Progenitor cell of endocrine pancreas (in vitro differentiated cells): ENCODE measurements around the gene TXNRD1. TPM values are rescaled to one million over a fixed set of nuclear protein-coding genes. Genes with fewer than 3 reads are reported as not detected.

Experiments
- DNase-seq: peaks from one replicate; pipeline ENCODE4 v3.0.0; 2021; ENCODE audit warnings: low spot score; ENCODE audit not compliant: unreplicated experiment
- H3K27ac Mint-ChIP-seq: 2 replicates; pipeline ENCODE4 v1.8.0; 2021; ENCODE audit warnings: mild to moderate bottlenecking, moderate library complexity, mixed read lengths
- H3K27me3 Mint-ChIP-seq: 2 replicates; pipeline ENCODE4 v1.8.0; 2021; ENCODE audit warnings: mixed read lengths
- H3K36me3 Mint-ChIP-seq: 2 replicates; pipeline ENCODE4 v1.8.0; 2022; ENCODE audit warnings: mixed read lengths; ENCODE audit not compliant: insufficient read depth
- H3K4me1 Mint-ChIP-seq: 2 replicates; pipeline ENCODE4 v1.8.0; 2021; ENCODE audit warnings: low read depth, mixed read lengths
- H3K4me3 Mint-ChIP-seq: 2 replicates; pipeline ENCODE4 v1.8.0; 2021; ENCODE audit warnings: low read depth, mild to moderate bottlenecking, moderate library complexity, mixed read lengths
- H3K9me3 Mint-ChIP-seq: 2 replicates; pipeline ENCODE4 v1.8.0; 2021; ENCODE audit warnings: low read depth, mixed read lengths
- CTCF ChIP-seq: fragments of 200-600 bp; sonication (generic); IDR thresholded peaks from one replicate; pipeline ENCODE4 v1.5.0; 2021; ENCODE audit warnings: antibody characterized with exemption, mild to moderate bottlenecking; ENCODE audit not compliant: unreplicated experiment
- total RNA-seq: library from RNA; stranded (reverse); gene quantifications from 2 replicates; pipeline ENCODE4 v1.2.1, GENCODE V29; 2021

TXNRD1 gene
- total RNA-seq, 1 donor from 2014 or later: 116 TPM

- Mint-ChIP-seq H3K27me3 (no peaks in the 10 kb centered on the region), H3K27ac (peak overlapping the region; percentile 100), H3K36me3 (peaks cover 1% of the 10 kb centered on the region), H3K4me3 (peak overlapping the region; percentile 100), H3K9me3 (peaks cover 5% of the 10 kb centered on the region), H3K4me1 (peaks cover 25% of the 10 kb centered on the region)
- no peak for DNase-seq
- TF ChIP-seq CTCF: no peak
Measured at GRCh38 chr12:104285740-104286515, 70.3 kb downstream of the TXNRD1 start.

- H3K4me3 Mint-ChIP-seq: peak overlapping the region; percentile 100
- peaks cover 25% of the 10 kb centered on the region for H3K4me1 Mint-ChIP-seq
- DNase-seq: peak; percentile 67
- peak overlapping the region; percentile 100 for H3K27ac Mint-ChIP-seq
- H3K9me3 Mint-ChIP-seq: peaks cover 3% of the 10 kb centered on the region
- H3K27me3 Mint-ChIP-seq: no peaks in the 10 kb centered on the region
- no peak for TF ChIP-seq CTCF
- H3K36me3 Mint-ChIP-seq: peaks cover 1% of the 10 kb centered on the region
Measured at GRCh38 chr12:104286516-104287482, 71.2 kb downstream of the TXNRD1 start.

GRCh38 chr12:104288635-104289274 is 73.2 kb downstream of the TXNRD1 start:
- peaks cover 23% of the 10 kb centered on the region for H3K4me1 Mint-ChIP-seq
- peak overlapping the region; percentile 100 for H3K4me3 Mint-ChIP-seq
- no peaks in the 10 kb centered on the region for H3K27me3 Mint-ChIP-seq
- TF ChIP-seq CTCF: no peak
- H3K9me3 Mint-ChIP-seq: no peaks in the 10 kb centered on the region
- peaks cover 17% of the 10 kb centered on the region for H3K36me3 Mint-ChIP-seq
- peak; percentile 73 for DNase-seq
- peak overlapping the region; percentile 100 for H3K27ac Mint-ChIP-seq

GRCh38 chr12:104290320-104290719 is 74.7 kb downstream of the TXNRD1 start:
- no peak for DNase-seq
- Mint-ChIP-seq H3K9me3 (no peaks in the 10 kb centered on the region), H3K27ac (no peak overlapping the region), H3K36me3 (peaks cover 25% of the 10 kb centered on the region), H3K27me3 (no peaks in the 10 kb centered on the region), H3K4me3 (no peak overlapping the region), H3K4me1 (peaks cover 27% of the 10 kb centered on the region)
- no peak for TF ChIP-seq CTCF

- Mint-ChIP-seq H3K27ac (no peak overlapping the region), H3K27me3 (no peaks in the 10 kb centered on the region), H3K4me3 (no peak overlapping the region), H3K36me3 (peaks cover 28% of the 10 kb centered on the region), H3K4me1 (peaks cover 27% of the 10 kb centered on the region), H3K9me3 (no peaks in the 10 kb centered on the region)
- TF ChIP-seq CTCF: no peak
- DNase-seq: no peak
Measured at GRCh38 chr12:104290855-104291254, 75.3 kb downstream of the TXNRD1 start.
